PFSK-1 (cell line): ENCODE data around the gene ATF6.

Experiments
- FOXP2 ChIP-seq: optimal IDR thresholded peaks from 2 replicates; pipeline ENCODE3; 2011; ENCODE audit warnings: borderline replicate concordance, control low read depth, inconsistent platforms; ENCODE audit not compliant: insufficient read depth; ENCODE audit errors: extremely low read length, extremely low read depth
- POLR2AphosphoS5 ChIP-seq: IDR thresholded peaks from 2 replicates; pipeline ENCODE4 v1.6.1; 2012; ENCODE audit warnings: low read depth, mild to moderate bottlenecking, control low read depth, low read length, moderate library complexity
- SIN3A ChIP-seq: IDR thresholded peaks from 2 replicates; pipeline ENCODE4 v1.6.1; 2012; ENCODE audit warnings: mild to moderate bottlenecking, low read length, moderate library complexity, borderline replicate concordance; ENCODE audit not compliant: insufficient read depth
- TAF1 ChIP-seq: IDR thresholded peaks from 2 replicates; pipeline ENCODE4 v1.6.1; 2012; ENCODE audit warnings: low read length, control low read depth, borderline replicate concordance; ENCODE audit not compliant: insufficient read depth
- TF ChIP-seq, protein P1 (sequence below), 2 experiments: IDR thresholded peaks; 2 replicates each; pipeline versions ENCODE4 v1.6.1 to v1.8.0; 2011 to 2012; ENCODE audit warnings: low read depth in 2 of 2, low read length in 2 of 2, control low read depth in 1 of 2, inconsistent platforms in 1 of 2, mild to moderate bottlenecking in 1 of 2, moderate library complexity in 1 of 2; ENCODE audit not compliant: insufficient read depth in 1 of 2

DNA sequence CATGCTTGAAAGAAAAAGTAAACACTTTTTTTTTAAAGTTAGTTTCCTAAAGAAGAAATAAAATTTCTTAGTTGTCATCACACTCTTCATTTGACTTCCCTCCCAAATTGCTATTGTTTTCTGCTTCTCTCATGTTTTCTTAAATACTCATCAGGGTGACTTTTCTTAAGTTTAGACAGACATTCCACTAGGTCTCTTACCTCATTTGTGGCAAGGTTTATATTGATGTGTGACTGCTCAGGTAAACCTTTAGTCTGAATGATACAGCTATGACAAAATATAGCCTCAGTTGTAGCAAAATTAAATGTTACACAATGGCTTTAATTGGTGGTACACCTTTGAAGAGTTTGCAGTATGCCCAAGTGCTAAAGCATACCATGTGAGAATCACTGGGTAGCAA, 78.6 kb downstream of the ATF6 start:
- TF ChIP-seq, protein P1, sequence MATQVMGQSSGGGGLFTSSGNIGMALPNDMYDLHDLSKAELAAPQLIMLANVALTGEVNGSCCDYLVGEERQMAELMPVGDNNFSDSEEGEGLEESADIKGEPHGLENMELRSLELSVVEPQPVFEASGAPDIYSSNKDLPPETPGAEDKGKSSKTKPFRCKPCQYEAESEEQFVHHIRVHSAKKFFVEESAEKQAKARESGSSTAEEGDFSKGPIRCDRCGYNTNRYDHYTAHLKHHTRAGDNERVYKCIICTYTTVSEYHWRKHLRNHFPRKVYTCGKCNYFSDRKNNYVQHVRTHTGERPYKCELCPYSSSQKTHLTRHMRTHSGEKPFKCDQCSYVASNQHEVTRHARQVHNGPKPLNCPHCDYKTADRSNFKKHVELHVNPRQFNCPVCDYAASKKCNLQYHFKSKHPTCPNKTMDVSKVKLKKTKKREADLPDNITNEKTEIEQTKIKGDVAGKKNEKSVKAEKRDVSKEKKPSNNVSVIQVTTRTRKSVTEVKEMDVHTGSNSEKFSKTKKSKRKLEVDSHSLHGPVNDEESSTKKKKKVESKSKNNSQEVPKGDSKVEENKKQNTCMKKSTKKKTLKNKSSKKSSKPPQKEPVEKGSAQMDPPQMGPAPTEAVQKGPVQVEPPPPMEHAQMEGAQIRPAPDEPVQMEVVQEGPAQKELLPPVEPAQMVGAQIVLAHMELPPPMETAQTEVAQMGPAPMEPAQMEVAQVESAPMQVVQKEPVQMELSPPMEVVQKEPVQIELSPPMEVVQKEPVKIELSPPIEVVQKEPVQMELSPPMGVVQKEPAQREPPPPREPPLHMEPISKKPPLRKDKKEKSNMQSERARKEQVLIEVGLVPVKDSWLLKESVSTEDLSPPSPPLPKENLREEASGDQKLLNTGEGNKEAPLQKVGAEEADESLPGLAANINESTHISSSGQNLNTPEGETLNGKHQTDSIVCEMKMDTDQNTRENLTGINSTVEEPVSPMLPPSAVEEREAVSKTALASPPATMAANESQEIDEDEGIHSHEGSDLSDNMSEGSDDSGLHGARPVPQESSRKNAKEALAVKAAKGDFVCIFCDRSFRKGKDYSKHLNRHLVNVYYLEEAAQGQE (IDR thresholded peaks at IDR 0.05; ENCODE audit: insufficient read depth in 1 of 2, low read depth in 2 of 2, low read length in 2 of 2), result no peak
- no peak for TF ChIP-seq POLR2AphosphoS5
- TF ChIP-seq TAF1, result no peak
- no peak for TF ChIP-seq SIN3A
- no peak for TF ChIP-seq FOXP2
